ENCODE measurements around the gene HIPK2. TPM values are rescaled to one million over a fixed set of nuclear protein-coding genes. Genes with fewer than 3 reads are reported as not detected.

HIPK2 gene
- 10 to 100 TPM; 15.4 to 16.1 TPM for total RNA-seq

DNA sequence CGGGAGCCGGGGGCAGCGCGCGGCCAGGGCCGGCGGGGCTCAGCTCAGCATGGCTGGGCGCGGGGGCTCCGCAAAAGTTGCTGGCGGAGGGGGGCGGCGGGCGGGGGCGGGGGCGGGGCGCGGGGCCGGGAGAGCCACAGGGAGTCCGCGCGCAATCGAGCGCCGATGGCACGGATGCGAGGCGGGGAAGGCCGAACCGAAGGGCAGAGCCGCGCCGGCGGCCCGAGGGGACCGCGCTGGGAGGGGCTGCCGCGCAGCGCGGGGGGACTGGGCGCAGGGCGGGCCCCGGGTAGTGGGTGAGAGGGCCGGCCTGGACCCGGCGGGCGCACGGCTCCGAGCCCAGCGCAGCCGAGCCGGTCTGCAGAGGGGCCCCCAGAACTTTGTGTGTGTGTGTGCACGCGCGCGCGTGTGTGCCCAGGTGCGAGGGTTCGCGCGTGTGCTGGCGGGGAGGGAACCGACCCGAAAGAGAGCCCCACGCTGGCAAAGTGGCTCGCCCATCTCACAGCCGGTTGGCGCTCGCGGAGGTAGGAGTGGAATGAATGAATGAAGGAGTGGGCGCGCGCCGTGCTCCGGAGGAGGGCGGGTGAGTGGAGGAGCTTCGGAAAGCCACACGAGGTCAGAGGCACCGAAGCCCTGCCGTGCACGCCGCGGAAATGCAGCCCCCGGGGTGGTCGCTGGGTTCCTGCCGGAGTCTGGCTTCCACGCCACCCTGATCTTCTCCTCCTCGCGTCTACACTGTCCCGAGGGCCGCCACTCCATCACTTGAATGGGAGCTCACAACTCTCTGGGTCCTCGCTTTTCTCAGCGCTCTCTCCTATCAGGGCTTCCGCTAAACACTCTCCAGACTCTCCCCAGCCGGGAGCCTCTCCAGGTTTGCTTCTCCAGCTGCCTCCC, at the start of gene HIPK2:
TSS of gene HIPK2 (minus strand) at position 51 of the 894 bp plus-strand sequence. CDS start 375 bp downstream, outside the sequence.
- peak within 1 kb of the TSS; percentile 94 for H3K27ac Mint-ChIP-seq
- H3K4me1 Mint-ChIP-seq: peaks cover 34% of the 10 kb centered on the region
- H3K27me3 Mint-ChIP-seq: peaks cover 23% of the 10 kb centered on the region
- peak; percentile 78 for DNase-seq
- H3K4me3 Mint-ChIP-seq: peak within 1 kb of the TSS; percentile 95
- no peaks in the 10 kb centered on the region for H3K9me3 Mint-ChIP-seq
- peaks cover 2% of the 10 kb centered on the region for H3K36me3 Mint-ChIP-seq

DNA sequence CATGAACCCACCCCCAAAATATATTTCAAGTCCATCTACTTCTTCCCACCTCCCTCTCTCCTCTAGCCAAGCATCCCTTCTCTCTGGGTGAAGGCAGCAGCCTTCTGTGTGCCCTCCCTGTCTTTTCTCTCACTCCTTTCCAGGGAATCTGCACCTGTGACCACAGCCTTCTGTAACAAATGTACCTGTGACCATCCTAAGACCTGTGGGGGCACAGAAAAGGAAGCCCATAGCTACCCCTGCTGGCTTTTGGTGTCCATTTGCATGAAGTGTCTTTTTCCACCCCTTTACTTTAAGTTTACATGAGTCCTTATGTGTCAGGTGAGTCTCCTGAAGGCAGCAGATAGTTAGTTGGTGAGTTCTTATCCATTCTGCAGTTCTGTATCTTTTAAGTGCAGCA, 49.2 kb upstream of the HIPK2 start:
- no peak for DNase-seq
- Mint-ChIP-seq H3K4me1 (peaks cover 19% of the 10 kb centered on the region), H3K4me3 (no peak overlapping the region), H3K27me3 (peaks cover 8% of the 10 kb centered on the region), H3K9me3 (no peaks in the 10 kb centered on the region), H3K36me3 (no peaks in the 10 kb centered on the region), H3K27ac (no peak overlapping the region)

DNA sequence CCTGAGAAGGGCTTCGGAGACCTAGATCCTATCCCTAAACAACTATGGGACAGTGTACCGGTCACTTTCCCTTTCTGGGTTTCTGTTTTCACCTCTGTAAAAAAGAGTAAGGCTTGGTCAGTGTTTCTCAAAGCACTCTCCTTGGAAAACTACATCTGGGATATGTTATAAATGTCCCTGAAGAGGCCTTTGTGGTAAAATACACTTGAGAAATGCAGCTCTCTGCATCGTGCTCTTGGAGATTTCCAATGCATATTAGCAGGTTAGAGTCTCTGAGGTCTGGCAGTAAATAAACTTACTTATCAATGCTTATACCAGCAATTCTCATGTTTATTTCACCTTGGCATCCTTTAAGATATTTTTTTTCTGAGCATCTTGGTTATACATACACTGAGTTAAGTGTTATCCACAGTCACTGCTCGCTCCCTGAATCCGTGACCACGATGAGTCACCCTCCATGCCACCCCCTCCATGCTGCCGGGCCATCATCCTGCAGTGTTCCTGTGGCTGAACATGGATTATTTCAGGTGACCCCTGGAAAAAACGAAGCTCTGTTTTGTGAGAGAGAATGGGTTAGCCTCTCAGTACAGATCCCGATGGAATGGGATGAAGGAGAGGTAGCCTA, 48.0 kb upstream of the HIPK2 start:
- Mint-ChIP-seq H3K4me1 (peaks cover 15% of the 10 kb centered on the region), H3K4me3 (no peak overlapping the region), H3K36me3 (no peaks in the 10 kb centered on the region), H3K27ac (no peak overlapping the region), H3K9me3 (no peaks in the 10 kb centered on the region), H3K27me3 (peaks cover 8% of the 10 kb centered on the region)
- no peak for DNase-seq

DNA sequence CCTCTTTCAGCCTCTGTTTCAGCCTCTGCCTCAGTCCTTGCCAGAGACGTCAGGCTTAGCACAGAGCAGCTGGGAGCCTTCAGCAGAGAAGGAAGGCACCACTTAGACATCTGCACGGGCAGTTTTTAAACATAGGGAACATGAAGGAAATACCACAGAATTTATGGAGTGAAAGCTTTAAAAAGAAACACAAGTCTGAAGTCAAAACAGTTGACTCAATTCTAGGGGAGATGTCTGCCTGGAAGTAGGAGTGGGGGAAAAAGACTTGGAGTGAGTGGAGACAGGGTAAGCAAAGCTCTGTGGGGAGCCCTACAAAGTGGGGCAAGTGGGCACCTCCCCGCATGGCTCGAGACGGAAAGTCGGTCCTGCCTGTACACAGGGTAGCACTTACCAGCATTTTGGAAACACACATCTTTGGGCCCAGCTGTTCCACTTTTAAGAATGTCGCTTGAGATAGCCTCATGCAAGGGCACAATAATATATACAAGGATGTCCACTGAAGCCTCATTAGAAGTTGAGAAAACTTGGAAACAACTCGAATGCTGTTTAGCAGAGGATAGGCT, 46.2 kb upstream of the HIPK2 start:
- Mint-ChIP-seq H3K36me3 (no peaks in the 10 kb centered on the region), H3K9me3 (no peaks in the 10 kb centered on the region), H3K4me1 (peaks cover 2% of the 10 kb centered on the region), H3K27me3 (peaks cover 8% of the 10 kb centered on the region), H3K27ac (no peak overlapping the region), H3K4me3 (no peak overlapping the region)
- no peak for DNase-seq

DNA sequence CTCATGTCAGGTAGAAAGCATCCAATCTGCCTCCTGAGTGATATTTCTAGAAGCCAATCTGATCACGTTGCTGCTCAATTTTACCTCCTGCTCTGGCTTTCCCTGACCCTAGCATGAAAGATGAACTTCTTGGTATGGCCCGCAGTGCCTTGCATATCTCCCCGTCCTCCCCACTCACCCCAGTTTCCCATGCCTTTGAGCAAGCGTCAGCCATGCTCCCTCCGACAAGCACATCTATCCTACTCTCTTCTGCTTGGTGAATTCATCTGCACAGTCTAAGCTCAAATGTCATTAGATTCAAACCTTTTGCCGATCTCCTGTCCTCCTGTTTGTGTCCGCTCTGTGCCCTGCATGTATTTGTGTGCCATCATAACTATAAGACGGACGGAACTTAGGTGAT, 45.1 kb upstream of the HIPK2 start:
- no peak for DNase-seq
- Mint-ChIP-seq H3K4me3 (no peak overlapping the region), H3K4me1 (no peaks in the 10 kb centered on the region), H3K36me3 (no peaks in the 10 kb centered on the region), H3K27ac (no peak overlapping the region), H3K9me3 (no peaks in the 10 kb centered on the region), H3K27me3 (peaks cover 8% of the 10 kb centered on the region)

DNA sequence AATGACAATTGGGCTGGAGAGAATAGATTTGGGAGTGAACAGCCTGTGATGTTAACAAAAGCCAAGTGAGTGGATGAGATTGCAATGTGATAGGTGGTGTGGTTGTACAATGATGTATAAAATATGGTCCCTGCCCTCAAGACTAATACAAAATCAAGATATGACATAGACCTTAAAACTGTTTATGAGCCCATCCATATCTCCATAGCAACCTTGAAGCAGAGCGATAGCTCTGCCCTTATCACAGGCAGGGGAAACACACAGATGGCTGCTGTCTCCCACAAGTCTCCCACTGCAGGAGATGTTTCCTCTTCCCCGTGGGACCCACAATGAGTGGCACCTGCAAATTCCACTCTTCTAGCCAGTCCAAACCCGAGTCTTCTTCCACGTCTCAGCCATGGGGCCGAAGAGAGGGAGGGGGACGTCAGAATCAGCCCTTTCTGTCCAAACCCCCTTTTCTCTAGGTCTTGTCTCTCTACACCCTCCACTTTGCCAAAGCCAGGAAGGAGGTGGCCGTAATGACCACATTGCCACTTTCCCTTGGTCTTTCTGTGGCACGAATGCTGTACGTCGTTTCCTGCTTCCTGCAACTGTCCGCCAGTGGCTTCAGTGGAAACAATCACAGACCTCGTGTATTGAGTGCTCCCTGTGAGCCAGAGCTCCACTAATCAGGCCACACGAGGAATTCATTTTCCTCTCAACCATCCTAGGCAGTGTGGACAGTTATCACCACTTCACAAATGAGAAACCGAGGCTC, 43.7 kb upstream of the HIPK2 start:
- DNase-seq: no peak
- Mint-ChIP-seq H3K36me3 (no peaks in the 10 kb centered on the region), H3K4me3 (no peak overlapping the region), H3K27me3 (peaks cover 4% of the 10 kb centered on the region), H3K4me1 (no peaks in the 10 kb centered on the region), H3K9me3 (no peaks in the 10 kb centered on the region), H3K27ac (no peak overlapping the region)

DNA sequence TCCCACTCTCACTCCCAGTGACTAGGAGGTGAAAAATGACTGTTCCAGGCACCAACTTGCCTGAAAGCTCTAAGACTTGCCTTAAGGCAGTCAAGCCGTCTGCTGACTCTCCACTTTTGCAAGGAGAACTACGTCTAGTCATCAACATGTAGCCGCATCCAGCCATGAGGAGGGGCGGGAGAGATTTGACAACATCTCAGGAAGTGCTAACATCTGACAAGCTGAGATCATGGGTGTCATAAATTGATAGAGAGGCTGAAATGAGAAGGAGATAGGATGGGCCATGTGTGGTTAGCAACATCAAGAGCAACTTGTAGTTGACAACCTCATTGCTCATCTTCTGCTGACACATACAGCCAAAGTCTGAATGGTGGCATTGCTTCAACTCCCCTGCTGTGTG, 42.3 kb upstream of the HIPK2 start:
- H3K27ac Mint-ChIP-seq: no peak overlapping the region
- H3K9me3 Mint-ChIP-seq: peaks cover 2% of the 10 kb centered on the region
- H3K27me3 Mint-ChIP-seq: no peaks in the 10 kb centered on the region
- DNase-seq: no peak
- H3K36me3 Mint-ChIP-seq: no peaks in the 10 kb centered on the region
- H3K4me1 Mint-ChIP-seq: no peaks in the 10 kb centered on the region
- no peak overlapping the region for H3K4me3 Mint-ChIP-seq

DNA sequence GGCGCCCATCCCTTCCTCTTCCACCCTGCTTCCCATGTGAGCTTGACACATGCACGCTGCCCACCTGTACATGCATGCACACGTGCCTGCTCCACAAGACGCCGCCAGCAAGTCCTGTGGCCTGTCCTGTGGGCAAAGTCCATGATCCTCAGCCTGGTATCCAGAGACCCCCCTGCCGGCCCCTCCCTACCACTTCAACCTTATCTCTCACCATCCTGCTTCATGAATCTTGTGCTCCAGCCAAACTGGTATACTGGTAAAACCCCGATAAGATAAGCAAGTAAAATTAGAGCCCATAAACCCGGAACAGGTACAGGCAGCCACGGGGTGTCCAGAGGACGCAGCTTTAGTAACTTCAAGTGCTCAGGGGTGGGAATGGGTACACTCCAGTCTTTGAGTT, 39.5 kb upstream of the HIPK2 start:
- Mint-ChIP-seq H3K36me3 (no peaks in the 10 kb centered on the region), H3K4me1 (peaks cover 4% of the 10 kb centered on the region), H3K9me3 (peaks cover 2% of the 10 kb centered on the region), H3K27ac (no peak overlapping the region), H3K4me3 (no peak overlapping the region), H3K27me3 (no peaks in the 10 kb centered on the region)
- DNase-seq: no peak

DNA sequence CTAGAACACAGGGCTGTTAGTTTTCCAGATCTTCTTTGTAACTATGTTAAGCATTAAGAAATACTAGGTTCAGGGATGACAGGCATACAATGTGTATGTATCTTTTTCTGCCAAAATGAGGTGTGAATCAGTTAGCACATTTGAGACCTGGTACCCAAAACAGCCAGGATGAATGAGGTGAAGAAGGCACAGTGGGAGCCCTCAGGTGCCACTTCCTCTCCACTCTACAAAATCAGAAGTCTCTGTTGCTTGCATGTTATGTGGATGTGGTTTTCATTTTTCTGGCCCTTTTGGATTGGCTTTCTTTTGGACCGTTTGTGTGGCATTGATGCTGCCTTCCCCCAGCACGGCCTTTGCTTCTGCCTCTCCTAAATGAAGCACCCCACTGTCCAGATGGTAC, 35.9 kb upstream of the HIPK2 start:
- H3K36me3 Mint-ChIP-seq: no peaks in the 10 kb centered on the region
- no peak overlapping the region for H3K27ac Mint-ChIP-seq
- H3K9me3 Mint-ChIP-seq: peaks cover 2% of the 10 kb centered on the region
- DNase-seq: no peak
- peaks cover 6% of the 10 kb centered on the region for H3K4me1 Mint-ChIP-seq
- H3K4me3 Mint-ChIP-seq: no peak overlapping the region
- no peaks in the 10 kb centered on the region for H3K27me3 Mint-ChIP-seq

DNA sequence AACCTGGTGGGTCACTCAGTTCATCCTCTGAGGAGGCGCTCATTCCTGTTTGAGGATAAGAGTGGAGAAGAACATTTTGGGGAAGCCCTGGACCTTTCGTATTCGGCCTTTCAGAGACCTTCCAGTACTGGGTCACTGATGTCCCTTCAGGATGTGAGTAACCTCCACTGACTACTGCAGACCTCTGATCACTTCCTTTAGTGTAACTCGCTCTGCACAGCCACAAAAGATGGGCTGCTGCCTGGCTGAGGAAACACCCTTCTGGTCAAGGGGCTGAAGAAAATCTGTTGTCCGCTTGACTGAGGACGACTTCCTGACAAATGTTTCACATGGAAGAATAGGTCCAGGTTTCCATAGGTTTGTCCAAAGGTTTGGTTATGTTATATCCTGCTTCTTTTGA, 35.4 kb upstream of the HIPK2 start:
- Mint-ChIP-seq H3K9me3 (peaks cover 2% of the 10 kb centered on the region), H3K27me3 (no peaks in the 10 kb centered on the region), H3K4me1 (peaks cover 6% of the 10 kb centered on the region), H3K4me3 (no peak overlapping the region), H3K27ac (no peak overlapping the region), H3K36me3 (no peaks in the 10 kb centered on the region)
- DNase-seq: no peak

DNA sequence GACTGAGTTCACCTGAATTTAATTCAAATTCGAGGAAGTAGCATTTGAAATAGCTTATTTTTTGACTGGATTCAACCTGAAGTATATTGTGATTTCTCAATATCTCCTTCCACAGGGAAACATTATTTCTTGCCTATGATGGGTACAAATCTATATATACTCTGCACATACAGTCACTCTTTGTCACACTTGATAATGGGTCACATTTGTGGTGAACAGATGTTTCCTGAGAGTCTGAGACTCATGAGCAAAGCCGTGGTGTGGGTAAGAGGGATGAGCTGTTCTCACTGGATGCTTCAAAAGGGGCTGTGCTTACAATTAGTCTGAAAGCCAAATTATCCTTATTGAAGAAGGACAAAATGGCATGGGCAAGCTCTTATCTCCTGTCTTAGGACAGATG, 33.3 kb upstream of the HIPK2 start:
- Mint-ChIP-seq H3K27ac (no peak overlapping the region), H3K4me1 (peaks cover 6% of the 10 kb centered on the region), H3K27me3 (peaks cover 5% of the 10 kb centered on the region), H3K4me3 (no peak overlapping the region), H3K36me3 (peaks cover 6% of the 10 kb centered on the region), H3K9me3 (peaks cover 1% of the 10 kb centered on the region)
- no peak for DNase-seq

DNA sequence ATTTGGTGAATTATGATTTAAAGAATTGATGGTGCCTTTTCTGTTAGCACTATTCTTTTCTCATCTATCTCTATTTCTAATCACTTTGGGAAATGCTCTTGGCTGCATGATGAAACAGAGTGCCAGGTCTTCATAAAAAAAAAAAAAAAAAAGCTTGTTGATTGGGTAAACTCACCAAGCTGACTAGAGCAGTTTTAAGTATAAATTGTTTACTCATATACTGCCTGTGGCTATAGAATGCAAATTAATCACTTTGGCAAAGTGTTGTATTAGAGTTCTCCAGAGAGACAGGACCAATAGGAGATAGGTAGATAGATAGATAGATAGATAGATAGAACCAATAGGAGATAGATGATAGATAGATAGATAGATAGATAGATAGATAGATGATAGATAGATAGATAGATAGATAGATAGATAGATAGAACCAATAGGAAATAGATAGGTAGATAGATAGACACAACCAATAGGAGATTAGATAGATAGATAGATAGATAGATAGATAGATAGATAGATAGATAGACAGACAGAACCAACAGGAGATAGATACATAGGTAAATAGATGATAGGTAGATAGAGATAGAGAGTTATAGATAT, 31.1 kb upstream of the HIPK2 start:
- no peak for DNase-seq
- Mint-ChIP-seq H3K9me3 (peaks cover 7% of the 10 kb centered on the region), H3K36me3 (peaks cover 10% of the 10 kb centered on the region), H3K27ac (no peak overlapping the region), H3K4me1 (peaks cover 6% of the 10 kb centered on the region), H3K4me3 (no peak overlapping the region), H3K27me3 (peaks cover 5% of the 10 kb centered on the region)

DNA sequence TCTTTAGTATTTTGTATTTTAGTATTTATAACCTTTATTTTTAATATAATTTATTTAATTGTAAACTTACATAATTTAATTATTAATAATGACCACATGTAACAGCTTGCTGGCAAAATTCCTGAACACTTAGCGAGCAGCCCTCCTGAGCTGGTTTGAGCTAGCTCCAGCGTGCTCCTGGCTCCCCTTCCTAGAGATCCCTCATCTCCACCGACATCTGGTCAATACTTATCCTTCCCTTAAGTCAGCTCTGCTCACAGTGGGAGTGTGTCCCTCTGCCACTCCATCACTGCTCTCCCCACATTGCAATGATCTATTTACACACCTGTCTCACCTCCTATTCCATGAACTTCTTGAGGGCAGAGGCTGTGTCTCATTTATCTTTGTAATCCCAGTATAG, 30.6 kb upstream of the HIPK2 start:
- H3K4me1 Mint-ChIP-seq: peaks cover 2% of the 10 kb centered on the region
- H3K27me3 Mint-ChIP-seq: peaks cover 5% of the 10 kb centered on the region
- peaks cover 10% of the 10 kb centered on the region for H3K36me3 Mint-ChIP-seq
- H3K4me3 Mint-ChIP-seq: no peak overlapping the region
- H3K27ac Mint-ChIP-seq: no peak overlapping the region
- H3K9me3 Mint-ChIP-seq: peaks cover 7% of the 10 kb centered on the region
- no peak for DNase-seq

DNA sequence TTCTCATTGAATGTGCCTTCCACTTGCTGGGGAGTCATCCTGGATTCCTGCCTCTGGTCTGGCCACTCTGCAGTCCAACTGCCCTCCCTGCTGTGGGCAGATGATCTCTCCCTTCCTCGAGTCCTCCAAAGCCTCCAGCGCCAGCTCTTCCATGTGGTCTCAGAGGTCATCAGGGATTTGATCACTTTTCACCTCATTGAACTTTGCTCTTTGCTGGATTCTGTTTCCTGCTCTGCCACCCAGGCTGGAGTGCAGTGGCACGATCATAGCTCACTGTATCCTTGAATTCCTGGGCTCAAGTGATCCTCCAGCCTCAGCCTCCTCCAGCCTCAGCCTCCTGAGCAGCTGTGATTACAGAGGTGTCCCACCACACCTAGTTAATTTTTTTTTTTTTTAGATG, 29.2 kb upstream of the HIPK2 start:
- peaks cover 2% of the 10 kb centered on the region for H3K4me1 Mint-ChIP-seq
- no peak overlapping the region for H3K4me3 Mint-ChIP-seq
- peaks cover 16% of the 10 kb centered on the region for H3K9me3 Mint-ChIP-seq
- H3K27me3 Mint-ChIP-seq: peaks cover 5% of the 10 kb centered on the region
- DNase-seq: no peak
- peaks cover 16% of the 10 kb centered on the region for H3K36me3 Mint-ChIP-seq
- no peak overlapping the region for H3K27ac Mint-ChIP-seq

DNA sequence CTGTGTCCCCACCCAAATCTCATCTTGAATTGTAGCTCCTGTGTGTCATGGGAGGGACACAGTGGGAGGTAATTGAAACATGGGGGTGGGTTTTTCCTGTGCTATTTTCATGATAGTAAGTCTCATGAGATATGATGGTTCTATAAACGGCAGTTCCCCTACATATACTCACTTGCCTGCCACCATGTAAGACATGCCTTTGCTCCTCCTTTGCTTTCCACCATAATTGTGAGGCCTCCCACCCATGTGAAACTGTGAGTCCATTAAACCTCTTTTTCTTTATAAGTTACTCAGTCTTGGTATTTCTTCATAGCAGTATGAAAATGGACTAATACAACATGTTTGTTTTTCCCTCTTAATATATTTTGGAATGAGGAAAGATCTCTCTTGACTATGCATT, 26.8 kb upstream of the HIPK2 start:
- H3K36me3 Mint-ChIP-seq: peaks cover 16% of the 10 kb centered on the region
- H3K9me3 Mint-ChIP-seq: peaks cover 16% of the 10 kb centered on the region
- no peaks in the 10 kb centered on the region for H3K4me1 Mint-ChIP-seq
- H3K27me3 Mint-ChIP-seq: peaks cover 5% of the 10 kb centered on the region
- no peak overlapping the region for H3K27ac Mint-ChIP-seq
- no peak for DNase-seq
- H3K4me3 Mint-ChIP-seq: no peak overlapping the region

All from activated naive CD8-positive, alpha-beta T cell treated with anti-CD3 and anti-CD28 coated beads for 36 hours (primary cell).